T-helper 17 cell (primary cell): ENCODE data around the gene PLEKHA6. TPM values are rescaled to one million over a fixed set of nuclear protein-coding genes. Genes with fewer than 3 reads are reported as not detected.
"Not testable (repeated sequence)": the region's sequence is repeated elsewhere in the genome, so short reads cannot be mapped to it uniquely, and the experiment has no call there.

Source experiments
- ATAC-seq: fragments of 150-1000 bp; cut with Tn5 transposase; 2 replicates; pipeline ENCODE4 v1.10.0; 2021; ENCODE audit warnings: mild to moderate bottlenecking, moderate library complexity
- DNase-seq, 3 donors: peaks; one replicate each; pipeline versions ENCODE4 v3.0.0 to v3.0.0-alpha.2; 2020 to 2021
- H3K9me3 ChIP-seq: one replicate; pipeline ENCODE4 v1.7.0; 2013; ENCODE audit warnings: low read length, mild to moderate bottlenecking; ENCODE audit not compliant: control insufficient read depth, poor library complexity, severe bottlenecking
- H3K27ac Mint-ChIP-seq: one replicate; pipeline ENCODE4 v1.8.0; 2022; ENCODE audit warnings: mild to moderate bottlenecking, moderate library complexity, mixed read lengths
- H3K27me3 Mint-ChIP-seq: one replicate; pipeline ENCODE4 v1.8.0; 2022; ENCODE audit warnings: mixed read lengths
- H3K36me3 Mint-ChIP-seq: one replicate; pipeline ENCODE4 v1.8.0; 2022; ENCODE audit warnings: low read depth, mixed read lengths
- H3K4me1 Mint-ChIP-seq: one replicate; pipeline ENCODE4 v1.8.0; 2022; ENCODE audit warnings: mild to moderate bottlenecking, mixed read lengths
- H3K4me3 Mint-ChIP-seq: one replicate; pipeline ENCODE4 v1.8.0; 2022; ENCODE audit warnings: mild to moderate bottlenecking, moderate library complexity, mixed read lengths
- total RNA-seq, 4 donors: library from RNA in 2 of 4; stranded (reverse) in 2 of 4; gene quantifications; one replicate each; pipeline ENCODE4 v1.2.3 and lab custom pipeline; 2022 to 2026

The PLEKHA6 gene
- total RNA-seq, 2 donors from 2014 or later: 0.47 to 0.50 TPM

DNA sequence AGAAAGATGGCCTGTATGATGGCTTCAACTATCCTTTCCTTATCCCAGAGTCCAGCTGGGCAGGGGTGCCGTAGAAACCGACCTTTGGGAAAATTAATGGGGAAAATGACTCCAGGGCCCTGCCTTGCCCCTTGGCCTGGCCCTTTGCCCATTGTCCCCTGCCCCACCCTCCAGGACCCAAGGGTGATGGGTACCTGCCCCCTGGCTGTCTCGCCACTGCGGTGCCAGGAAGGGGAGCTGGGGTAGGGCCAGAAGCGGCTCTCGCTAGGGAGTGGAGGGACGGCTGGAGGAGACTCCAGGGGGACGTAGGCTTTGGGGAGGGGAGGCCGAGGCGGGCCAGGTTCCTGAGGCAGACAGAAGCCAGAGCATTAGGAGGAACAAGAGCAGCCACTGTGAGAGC is 116.8 kb downstream of the PLEKHA6 start:
- peaks cover 27% of the 10 kb centered on the region for H3K27me3 Mint-ChIP-seq
- ATAC-seq (no peak), DNase-seq (no peak)
- no peak overlapping the region for H3K27ac Mint-ChIP-seq
- H3K4me1 Mint-ChIP-seq: no peaks in the 10 kb centered on the region
- H3K36me3 Mint-ChIP-seq: no peaks in the 10 kb centered on the region
- H3K4me3 Mint-ChIP-seq: no peak overlapping the region
- no peaks in the 10 kb centered on the region for H3K9me3 ChIP-seq

- ATAC-seq (no peak), DNase-seq (no peak)
- Mint-ChIP-seq H3K36me3 (no peaks in the 10 kb centered on the region), H3K27ac (no peak overlapping the region), H3K4me3 (no peak overlapping the region), H3K4me1 (no peaks in the 10 kb centered on the region), H3K27me3 (peaks cover 18% of the 10 kb centered on the region)
- no peaks in the 10 kb centered on the region for H3K9me3 ChIP-seq
Observed at GRCh38 chr1:204241914-204242313, 117.8 kb downstream of the PLEKHA6 start.

GRCh38 chr1:204241050-204241449 is 118.7 kb downstream of the PLEKHA6 start:
- no peak overlapping the region for H3K4me3 Mint-ChIP-seq
- no peaks in the 10 kb centered on the region for H3K9me3 ChIP-seq
- no peaks in the 10 kb centered on the region for H3K36me3 Mint-ChIP-seq
- H3K4me1 Mint-ChIP-seq: no peaks in the 10 kb centered on the region
- ATAC-seq: no peak
- peaks cover 10% of the 10 kb centered on the region for H3K27me3 Mint-ChIP-seq
- DNase-seq: no peak
- H3K27ac Mint-ChIP-seq: no peak overlapping the region

- peaks cover 6% of the 10 kb centered on the region for H3K27me3 Mint-ChIP-seq
- H3K9me3 ChIP-seq: no peaks in the 10 kb centered on the region
- ATAC-seq (no peak), DNase-seq (no peak)
- no peak overlapping the region for H3K4me3 Mint-ChIP-seq
- no peaks in the 10 kb centered on the region for H3K4me1 Mint-ChIP-seq
- H3K27ac Mint-ChIP-seq: no peak overlapping the region
- H3K36me3 Mint-ChIP-seq: no peaks in the 10 kb centered on the region
Observed at GRCh38 chr1:204240233-204240632, 119.5 kb downstream of the PLEKHA6 start.

DNA sequence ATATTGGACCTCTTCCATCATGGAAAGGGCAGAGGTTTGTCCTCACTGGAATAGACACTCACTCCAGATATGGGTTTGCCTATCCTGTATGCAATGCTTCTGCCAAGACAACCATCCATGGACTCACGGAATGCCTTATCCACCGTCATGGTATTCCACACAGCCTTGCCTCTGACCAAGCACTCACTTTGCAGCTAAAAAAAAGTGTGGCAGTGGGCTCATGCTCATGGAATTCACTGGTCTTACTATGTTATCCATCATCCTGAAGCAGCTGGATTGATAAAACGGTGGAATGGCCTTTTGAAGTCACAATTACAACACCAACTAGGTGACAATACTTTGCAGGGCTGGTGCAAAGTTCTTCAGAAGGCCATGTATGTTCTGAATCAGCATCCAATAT is 120.3 kb downstream of the PLEKHA6 start:
- not testable (repeated sequence) for H3K9me3 ChIP-seq, H3K36me3 Mint-ChIP-seq, H3K27me3 Mint-ChIP-seq

DNA sequence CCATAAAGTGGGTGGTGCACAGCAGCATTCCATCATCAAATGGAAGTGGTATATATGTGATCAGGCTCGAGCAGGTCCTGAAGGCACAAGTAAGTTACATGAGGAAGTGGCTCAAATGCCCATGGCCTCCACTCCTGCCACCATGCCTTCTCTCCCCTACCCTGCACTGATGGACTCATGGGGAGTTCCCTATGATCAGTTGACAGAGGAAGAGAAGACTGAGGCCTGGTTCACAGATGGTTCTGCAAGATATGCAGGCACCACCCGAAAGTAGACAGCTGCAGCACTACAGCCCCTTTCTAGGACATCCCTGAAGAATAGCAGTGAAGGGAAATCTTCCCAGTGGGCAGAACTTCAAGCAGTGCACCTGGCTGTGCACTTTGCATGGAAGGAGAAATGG is 121.2 kb downstream of the PLEKHA6 start:
- not testable (repeated sequence) for H3K27ac Mint-ChIP-seq, H3K9me3 ChIP-seq, H3K4me3 Mint-ChIP-seq, DNase-seq, H3K4me1 Mint-ChIP-seq, H3K27me3 Mint-ChIP-seq, ATAC-seq, H3K36me3 Mint-ChIP-seq

More for the DNA sequence above, 120.3 kb downstream of the PLEKHA6 start:
- H3K4me3 Mint-ChIP-seq, H3K27ac Mint-ChIP-seq, ATAC-seq, DNase-seq, H3K4me1 Mint-ChIP-seq: not testable (repeated sequence)

GRCh38 chr1:204237515-204237914 is 122.2 kb downstream of the PLEKHA6 start:
- not testable (repeated sequence) for H3K36me3 Mint-ChIP-seq, ATAC-seq, H3K27me3 Mint-ChIP-seq, H3K27ac Mint-ChIP-seq, H3K9me3 ChIP-seq, DNase-seq, H3K4me1 Mint-ChIP-seq, H3K4me3 Mint-ChIP-seq

GRCh38 chr1:204232526-204232925 is 127.2 kb downstream of the PLEKHA6 start:
- Mint-ChIP-seq H3K27me3 (peaks cover 14% of the 10 kb centered on the region), H3K36me3 (no peaks in the 10 kb centered on the region), H3K27ac (no peak overlapping the region), H3K4me1 (no peaks in the 10 kb centered on the region), H3K4me3 (no peak overlapping the region)
- ATAC-seq: no peak
- DNase-seq: no peak
- no peaks in the 10 kb centered on the region for H3K9me3 ChIP-seq

GRCh38 chr1:204230211-204230610 is 129.5 kb downstream of the PLEKHA6 start:
- Mint-ChIP-seq H3K27me3 (peaks cover 14% of the 10 kb centered on the region), H3K4me3 (no peak overlapping the region), H3K27ac (no peak overlapping the region), H3K4me1 (peaks cover 3% of the 10 kb centered on the region), H3K36me3 (no peaks in the 10 kb centered on the region)
- ATAC-seq: no peak
- H3K9me3 ChIP-seq: no peaks in the 10 kb centered on the region
- no peak for DNase-seq

DNA sequence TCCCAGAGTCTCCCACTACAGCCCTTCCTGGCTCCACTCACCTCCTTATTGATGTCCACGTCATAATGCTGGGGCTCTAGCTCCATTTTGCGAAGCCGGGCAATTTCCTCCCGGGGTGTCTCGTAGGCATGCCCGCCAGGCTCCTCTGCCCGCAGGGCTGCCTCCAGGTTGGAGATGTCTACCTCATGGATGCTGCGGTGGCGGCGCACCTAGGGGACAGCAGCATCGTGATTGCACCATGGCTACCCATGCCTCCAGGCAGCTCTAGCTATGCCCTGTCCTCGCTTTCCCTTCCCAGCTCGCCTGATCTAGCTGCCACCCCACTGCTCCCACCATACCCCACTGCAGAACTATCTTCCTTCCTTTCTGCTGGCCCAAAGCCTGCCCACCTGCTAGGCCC is 130.8 kb downstream of the PLEKHA6 start:
- Mint-ChIP-seq H3K36me3 (no peaks in the 10 kb centered on the region), H3K27ac (no peak overlapping the region), H3K4me3 (no peak overlapping the region), H3K27me3 (peaks cover 13% of the 10 kb centered on the region), H3K4me1 (peaks cover 3% of the 10 kb centered on the region)
- ATAC-seq (no peak), DNase-seq (no peak)
- H3K9me3 ChIP-seq: no peaks in the 10 kb centered on the region

- ATAC-seq (no peak), DNase-seq (no peak)
- Mint-ChIP-seq H3K27me3 (peaks cover 9% of the 10 kb centered on the region), H3K36me3 (no peaks in the 10 kb centered on the region), H3K4me1 (peaks cover 3% of the 10 kb centered on the region), H3K4me3 (no peak overlapping the region), H3K27ac (peak overlapping the region; percentile 32)
- no peaks in the 10 kb centered on the region for H3K9me3 ChIP-seq
Observed at GRCh38 chr1:204227996-204228785, 131.5 kb downstream of the PLEKHA6 start.

DNA sequence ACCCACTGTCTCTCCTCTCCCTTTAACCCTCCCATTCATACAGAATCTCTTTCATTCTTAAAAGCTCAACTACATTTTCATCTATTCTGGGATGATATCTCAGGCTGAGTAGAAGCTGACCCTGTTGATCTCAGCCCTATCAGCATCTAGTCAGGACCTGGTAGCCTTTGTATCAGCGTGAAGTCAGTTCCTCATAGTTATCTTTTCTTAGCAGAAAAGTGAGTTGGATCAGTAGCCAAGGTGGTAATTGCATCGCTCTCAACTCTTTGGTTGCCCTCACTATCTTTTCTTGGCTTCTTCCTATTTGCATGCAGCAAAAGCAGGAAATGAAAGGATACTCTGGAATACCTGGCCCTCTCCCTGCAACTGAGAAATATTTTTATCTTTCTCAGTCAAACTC is 132.4 kb downstream of the PLEKHA6 start:
- Mint-ChIP-seq H3K4me1 (peaks cover 5% of the 10 kb centered on the region), H3K27ac (peak overlapping the region; percentile 32), H3K27me3 (peaks cover 14% of the 10 kb centered on the region), H3K4me3 (no peak overlapping the region), H3K36me3 (no peaks in the 10 kb centered on the region)
- H3K9me3 ChIP-seq: no peaks in the 10 kb centered on the region
- ATAC-seq: no peak
- no peak for DNase-seq

GRCh38 chr1:204225841-204226735 is 133.6 kb downstream of the PLEKHA6 start:
- no peak for ATAC-seq
- Mint-ChIP-seq H3K4me3 (no peak overlapping the region), H3K27me3 (peaks cover 24% of the 10 kb centered on the region), H3K27ac (no peak overlapping the region), H3K4me1 (peaks cover 5% of the 10 kb centered on the region), H3K36me3 (peaks cover 2% of the 10 kb centered on the region)
- no peaks in the 10 kb centered on the region for H3K9me3 ChIP-seq
- DNase-seq: no peak
